ENCODE results near the gene SSC5D.
"Not testable (repeated sequence)": the region's sequence is repeated elsewhere in the genome, so short reads cannot be mapped to it uniquely, and the experiment has no call there.

Gene SSC5D

DNA sequence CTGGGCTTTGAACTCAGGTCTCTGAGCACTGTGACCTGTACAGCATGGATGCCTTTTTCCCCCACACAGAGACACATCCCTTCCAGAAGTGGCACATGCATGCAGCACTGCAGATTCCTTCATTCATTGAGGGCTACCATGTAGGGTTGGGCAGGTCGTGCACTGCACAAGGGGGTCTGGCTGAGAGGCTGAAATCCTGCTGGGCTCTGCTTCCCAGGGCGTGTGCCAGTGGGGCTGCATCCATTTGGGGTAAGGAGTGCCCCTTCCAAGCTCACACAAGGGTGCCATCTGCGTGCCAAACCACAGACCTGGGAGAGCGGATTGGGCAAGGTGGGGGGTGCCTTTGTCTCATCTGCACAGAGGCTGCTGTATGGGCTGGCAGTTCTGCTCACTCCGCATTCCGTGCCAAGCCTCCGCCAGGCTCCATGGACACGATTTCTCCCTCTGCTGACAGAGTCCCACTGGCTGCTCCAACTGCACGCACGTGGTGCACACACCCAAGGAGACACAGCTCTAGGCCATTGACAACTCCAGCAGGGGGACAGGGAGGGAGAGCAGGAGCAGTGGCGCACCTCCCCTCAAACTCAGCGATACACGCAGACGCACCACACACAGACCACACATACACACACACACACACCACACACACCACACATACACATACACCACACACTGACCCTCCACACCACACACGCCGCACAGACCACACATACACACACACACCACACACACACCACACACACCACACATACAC lies 40.6 kb upstream of the SSC5D start:
- Histone ChIP-seq H3K27ac (no peak overlapping the region), H3K9me3 (ENCODE audit: severe bottlenecking) (no peaks in the 10 kb centered on the region), H3K4me3 (ENCODE audit: low read depth, low read length) (no peak overlapping the region), H3K27me3 (ENCODE audit: insufficient read depth, low read depth, severe bottlenecking) (peaks cover 16% of the 10 kb centered on the region), H3K36me3 (no peaks in the 10 kb centered on the region)
- DNase-seq: no peak
- TF ChIP-seq, protein P1, sequence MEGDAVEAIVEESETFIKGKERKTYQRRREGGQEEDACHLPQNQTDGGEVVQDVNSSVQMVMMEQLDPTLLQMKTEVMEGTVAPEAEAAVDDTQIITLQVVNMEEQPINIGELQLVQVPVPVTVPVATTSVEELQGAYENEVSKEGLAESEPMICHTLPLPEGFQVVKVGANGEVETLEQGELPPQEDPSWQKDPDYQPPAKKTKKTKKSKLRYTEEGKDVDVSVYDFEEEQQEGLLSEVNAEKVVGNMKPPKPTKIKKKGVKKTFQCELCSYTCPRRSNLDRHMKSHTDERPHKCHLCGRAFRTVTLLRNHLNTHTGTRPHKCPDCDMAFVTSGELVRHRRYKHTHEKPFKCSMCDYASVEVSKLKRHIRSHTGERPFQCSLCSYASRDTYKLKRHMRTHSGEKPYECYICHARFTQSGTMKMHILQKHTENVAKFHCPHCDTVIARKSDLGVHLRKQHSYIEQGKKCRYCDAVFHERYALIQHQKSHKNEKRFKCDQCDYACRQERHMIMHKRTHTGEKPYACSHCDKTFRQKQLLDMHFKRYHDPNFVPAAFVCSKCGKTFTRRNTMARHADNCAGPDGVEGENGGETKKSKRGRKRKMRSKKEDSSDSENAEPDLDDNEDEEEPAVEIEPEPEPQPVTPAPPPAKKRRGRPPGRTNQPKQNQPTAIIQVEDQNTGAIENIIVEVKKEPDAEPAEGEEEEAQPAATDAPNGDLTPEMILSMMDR (IDR thresholded peaks at IDR 0.05; ENCODE audit: low read depth, low read length): no peak

DNA sequence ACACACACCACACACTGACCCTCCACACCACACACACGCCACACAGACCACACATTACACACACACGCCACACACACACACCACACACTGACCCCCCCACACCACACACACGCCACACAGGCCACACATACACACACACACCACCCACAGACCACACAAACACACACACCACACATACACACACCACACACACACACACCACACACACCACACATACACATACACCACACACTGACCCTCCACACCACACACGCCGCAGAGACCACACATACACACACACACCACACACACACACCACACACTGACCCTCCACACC lies 40.1 kb upstream of the SSC5D start:
- H3K27me3 ChIP-seq (ENCODE audit: insufficient read depth, low read depth, severe bottlenecking): peaks cover 16% of the 10 kb centered on the region
- H3K9me3 ChIP-seq (ENCODE audit: severe bottlenecking): not testable (repeated sequence)

DNA sequence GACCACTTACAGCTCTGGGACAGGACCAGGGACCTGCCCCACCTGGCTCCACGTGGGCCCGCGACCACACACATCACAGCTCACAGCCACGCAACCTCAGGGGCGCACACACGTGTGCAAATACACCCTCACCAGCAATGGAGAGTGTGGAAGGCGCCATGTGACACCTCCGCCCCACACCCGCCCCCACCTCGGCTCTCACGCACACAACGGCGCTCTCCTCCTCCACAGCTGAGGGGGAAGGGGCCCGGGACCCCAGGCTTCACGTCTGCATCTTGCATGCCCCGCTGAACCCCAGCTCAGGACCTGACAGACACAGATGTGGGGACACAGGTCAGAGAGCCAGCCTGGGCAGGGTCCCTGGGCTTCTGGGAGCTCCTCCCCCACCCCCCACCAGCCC lies 38.8 kb upstream of the SSC5D start:
- H3K27me3 ChIP-seq (ENCODE audit: insufficient read depth, low read depth, severe bottlenecking): peaks cover 11% of the 10 kb centered on the region
- H3K27ac ChIP-seq: no peak overlapping the region
- no peak for DNase-seq
- peaks cover 3% of the 10 kb centered on the region; the same call in 1 of the 2 replicates for H3K36me3 ChIP-seq
- H3K9me3 ChIP-seq (ENCODE audit: severe bottlenecking): no peaks in the 10 kb centered on the region
- H3K4me3 ChIP-seq (ENCODE audit: low read depth, low read length): no peak overlapping the region
- TF ChIP-seq, protein P1 (IDR thresholded peaks at IDR 0.05; ENCODE audit: low read depth, low read length): no peak

More for the DNA sequence above, 40.1 kb upstream of the SSC5D start:
- not testable (repeated sequence) for H3K36me3 ChIP-seq; H3K4me3 ChIP-seq (ENCODE audit: low read depth, low read length); H3K27ac ChIP-seq; DNase-seq

DNA sequence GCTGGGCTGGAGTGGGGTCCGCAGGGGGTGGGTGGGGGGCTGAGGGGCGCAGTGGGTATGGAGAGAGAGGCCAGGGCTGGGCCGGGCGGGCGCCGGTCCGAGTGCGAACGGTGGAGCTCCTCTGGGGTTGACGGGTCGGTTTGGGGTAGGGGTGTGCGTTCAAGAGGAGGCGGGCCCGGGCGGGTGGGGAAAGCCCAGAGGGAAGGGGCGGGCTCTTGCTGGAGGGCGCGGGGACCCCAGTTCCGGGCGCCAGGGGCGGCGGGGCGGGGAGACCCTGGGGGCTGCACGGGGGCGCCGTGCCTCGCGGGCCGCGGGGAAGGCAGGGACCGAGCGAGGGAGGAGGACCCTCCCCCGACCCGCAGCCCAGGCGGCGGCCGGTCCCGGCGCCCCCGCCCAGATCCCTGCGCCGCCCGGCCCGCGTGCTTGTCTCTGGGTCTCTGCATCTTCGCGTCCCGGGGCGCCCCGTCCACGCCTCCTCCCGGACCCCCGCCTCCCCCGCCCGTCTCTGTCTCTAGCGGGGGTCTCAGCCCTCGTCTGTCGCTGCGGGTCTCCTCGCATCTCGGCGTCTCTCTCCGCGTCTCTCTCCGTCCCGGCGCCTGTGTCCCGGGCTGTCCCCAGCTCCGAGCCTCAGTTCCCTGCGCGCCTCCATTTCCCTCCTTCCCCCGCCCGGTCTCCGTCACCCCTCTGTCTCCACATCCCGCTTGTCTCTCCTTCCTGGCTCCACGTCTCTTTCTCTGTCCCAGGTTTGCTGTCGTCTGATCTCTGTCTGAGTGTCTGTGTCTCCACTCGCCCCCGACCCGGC lies 36.9 kb upstream of the SSC5D start:
- TF ChIP-seq, protein P1 (IDR thresholded peaks at IDR 0.05; ENCODE audit: low read depth, low read length): no peak
- H3K9me3 ChIP-seq (ENCODE audit: severe bottlenecking): no peaks in the 10 kb centered on the region
- DNase-seq: no peak
- peaks cover 11% of the 10 kb centered on the region for H3K27me3 ChIP-seq (ENCODE audit: insufficient read depth, low read depth, severe bottlenecking)
- peaks cover 9% of the 10 kb centered on the region; the same call in 1 of the 2 replicates for H3K36me3 ChIP-seq
- H3K4me3 ChIP-seq (ENCODE audit: low read depth, low read length): peak overlapping the region; percentile 50
- H3K27ac ChIP-seq: no peak overlapping the region

DNA sequence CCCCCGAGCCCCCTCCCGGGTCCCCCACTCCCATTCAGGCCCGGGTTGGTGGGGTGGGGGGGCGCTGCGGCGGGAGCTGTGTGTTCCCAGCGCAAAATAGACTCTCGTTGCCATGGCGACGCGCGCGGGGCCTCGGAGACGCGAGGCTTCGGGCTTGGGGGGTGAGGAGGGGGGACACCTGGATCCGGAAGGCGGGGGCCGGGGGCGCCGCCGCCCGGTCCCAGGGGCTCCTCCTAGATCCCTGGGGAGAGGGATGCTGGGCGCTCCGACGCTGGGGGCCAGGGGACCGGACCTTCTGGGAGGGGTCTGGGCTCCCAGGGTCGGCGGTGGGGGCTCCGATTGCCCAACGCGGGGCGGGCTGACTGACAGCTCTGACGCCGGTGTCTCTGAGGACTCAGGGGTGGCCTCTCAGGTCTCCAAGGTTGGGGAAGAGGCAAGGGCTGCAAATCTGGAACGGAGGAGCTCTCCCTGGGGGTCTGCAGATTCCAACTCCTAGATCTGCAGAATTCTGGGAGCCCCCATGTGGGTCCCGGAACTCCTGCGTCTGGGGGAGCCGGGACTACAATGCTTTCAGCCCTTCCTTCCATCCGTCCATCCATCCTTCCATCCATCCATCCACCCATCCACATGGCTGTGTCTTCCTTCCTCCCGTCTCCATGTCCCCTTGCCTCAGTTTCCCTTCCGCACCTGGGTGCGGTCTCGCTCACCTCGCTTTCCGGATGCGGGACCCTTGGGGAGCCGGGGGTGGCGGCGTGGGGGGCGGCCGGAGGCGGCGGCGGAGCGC lies 36.1 kb upstream of the SSC5D start:
- Histone ChIP-seq H3K4me3 (ENCODE audit: low read depth, low read length) (peak overlapping the region; percentile 50), H3K36me3 (peaks cover 9% of the 10 kb centered on the region; the same call in 1 of the 2 replicates), H3K27me3 (ENCODE audit: insufficient read depth, low read depth, severe bottlenecking) (peaks cover 11% of the 10 kb centered on the region), H3K27ac (no peak overlapping the region), H3K9me3 (ENCODE audit: severe bottlenecking) (no peaks in the 10 kb centered on the region)
- DNase-seq: no peak
- TF ChIP-seq, protein P1 (IDR thresholded peaks at IDR 0.05; ENCODE audit: low read depth, low read length): no peak
